ENCODE measurements around the gene METRN. TPM values are rescaled to one million over a fixed set of nuclear protein-coding genes. Genes with fewer than 3 reads are reported as not detected.

The METRN gene
- total and polyA plus RNA-seq, 2 experiments from 2014 or later = 21.6 to 98.1 TPM

DNA sequence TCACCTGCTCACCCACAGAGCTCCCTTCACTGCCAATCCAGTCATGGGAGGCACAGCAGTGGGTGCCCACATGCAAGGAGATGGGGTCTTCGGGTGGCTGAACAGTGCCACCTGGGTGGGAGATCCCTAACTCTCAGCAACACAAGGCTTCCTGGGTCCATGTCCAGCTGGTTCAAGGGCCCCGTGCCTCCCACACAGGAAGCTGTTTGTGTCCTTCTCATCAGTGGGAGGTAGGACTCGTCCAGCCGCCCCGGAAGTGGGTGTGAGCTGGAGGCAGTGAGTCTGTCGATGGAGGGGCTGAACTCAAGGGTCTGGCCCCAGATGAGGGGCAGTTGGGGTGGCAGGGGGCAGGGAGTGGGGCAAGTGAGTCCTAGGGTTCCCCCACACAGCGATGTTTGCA lies 10.9 kb upstream of the METRN start:
- Histone ChIP-seq H3K79me2 (ENCODE audit: insufficient read depth) (no peaks in the 10 kb centered on the region), H3F3A (ENCODE audit: insufficient read depth) (no peaks in the 10 kb centered on the region), H3K9me3 (ENCODE audit: low read depth) (no peaks in the 10 kb centered on the region), H2AFZ (no peak overlapping the region), H3K4me3 (no peak overlapping the region), H3K27ac (no peak overlapping the region), H3K36me3 (ENCODE audit: low read depth) (no peaks in the 10 kb centered on the region), H3K9ac (no peak overlapping the region), H3K4me2 (ENCODE audit: unreplicated experiment) (no peak overlapping the region), H3K27me3 (replicated peaks; ENCODE audit: insufficient read depth) (peaks cover 40% of the 10 kb centered on the region), H4K20me1 (ENCODE audit: insufficient read depth) (no peaks in the 10 kb centered on the region), H3K4me1 (ENCODE audit: insufficient read depth) (no peaks in the 10 kb centered on the region), H3K9me2 (ENCODE audit: insufficient read depth) (no peaks in the 10 kb centered on the region)
- TF ChIP-seq EZH2phosphoT487 (IDR thresholded peaks at IDR 0.05; ENCODE audit: insufficient read depth, low read depth) (no peak), EZH2 (IDR thresholded peaks at IDR 0.05; ENCODE audit: insufficient read depth, poor library complexity, severe bottlenecking) (no peak)
- in situ Hi-C loops (cut with MboI) = no loop called here
- DNase-seq = no peak
- 72 to 73% methylated on average over 6 to 7 of the region's 7 CpGs for WGBS, 2 experiments (ENCODE audit: low coverage in 1 of 2, low lambda C conversion rate in 2 of 2, missing lambda C conversion rate in 2 of 2)

DNA sequence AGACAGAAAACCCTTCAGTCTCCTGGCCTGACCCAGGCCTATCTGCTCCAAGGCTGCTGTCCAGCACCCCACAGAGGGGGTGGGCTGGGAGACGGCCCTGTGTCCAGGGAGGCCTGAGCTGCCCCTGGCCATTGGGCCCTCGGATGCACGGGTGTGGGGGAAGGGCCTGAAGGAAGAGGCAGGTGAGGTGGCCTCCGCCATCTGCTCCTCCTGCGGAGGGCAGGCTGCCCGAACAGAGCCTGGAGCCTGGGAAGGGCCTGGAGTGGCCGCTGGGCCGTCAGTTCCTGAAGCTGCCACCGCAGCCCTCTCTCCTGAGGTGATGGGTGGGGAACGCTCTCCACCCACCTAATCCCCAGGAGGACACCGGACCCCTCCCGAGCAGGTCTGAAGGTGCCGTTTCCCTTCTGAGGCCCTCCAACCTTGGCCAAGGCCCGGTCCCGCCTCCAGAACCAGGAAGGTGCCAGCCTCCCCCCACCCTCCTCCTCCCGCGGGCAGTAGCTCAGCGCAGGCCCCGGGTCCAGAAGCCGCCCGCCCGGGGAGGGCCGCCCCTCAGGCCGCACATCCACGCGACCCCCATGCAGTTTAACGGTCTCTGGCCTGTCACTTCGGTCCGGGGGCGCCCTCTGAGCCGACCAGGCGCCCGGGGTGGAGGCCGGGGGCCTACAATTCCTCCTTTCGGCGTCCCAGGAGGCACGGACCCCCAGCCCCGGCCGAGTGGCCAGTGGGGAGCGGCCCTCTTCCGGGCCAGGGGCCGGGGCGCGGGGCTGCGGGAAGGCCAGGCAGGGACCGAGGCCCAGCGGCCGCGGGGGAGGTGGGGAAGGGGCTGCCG lies 10.2 kb upstream of the METRN start:
- in situ Hi-C loops (cut with MboI) = no loop called here
- no peak for DNase-seq
- H3K27me3 ChIP-seq (replicated peaks; ENCODE audit: insufficient read depth) = peaks cover 40% of the 10 kb centered on the region
- no peak overlapping the region for H3K4me3 ChIP-seq
- H3K4me1 ChIP-seq (ENCODE audit: insufficient read depth) = peaks cover 2% of the 10 kb centered on the region; the same call in 1 of the 2 replicates
- no peaks in the 10 kb centered on the region for H3K79me2 ChIP-seq (ENCODE audit: insufficient read depth)
- no peaks in the 10 kb centered on the region for H3K36me3 ChIP-seq (ENCODE audit: low read depth)
- no peaks in the 10 kb centered on the region for H3K9me3 ChIP-seq (ENCODE audit: low read depth)
- WGBS, 2 experiments (ENCODE audit: low coverage in 1 of 2, low lambda C conversion rate in 2 of 2, missing lambda C conversion rate in 2 of 2) = 14 to 21% methylated on average over 28 to 35 of the region's 50 CpGs
- no peak overlapping the region for H3K9ac ChIP-seq
- no peak overlapping the region for H3K27ac ChIP-seq
- no peak for TF ChIP-seq EZH2phosphoT487 (IDR thresholded peaks at IDR 0.05; ENCODE audit: insufficient read depth, low read depth)
- peak; percentile 74 for TF ChIP-seq EZH2 (IDR thresholded peaks at IDR 0.05; ENCODE audit: insufficient read depth, poor library complexity, severe bottlenecking)
- H3F3A ChIP-seq (ENCODE audit: insufficient read depth) = no peaks in the 10 kb centered on the region
- no peak overlapping the region for H3K4me2 ChIP-seq (ENCODE audit: unreplicated experiment)
- no peaks in the 10 kb centered on the region for H4K20me1 ChIP-seq (ENCODE audit: insufficient read depth)
- H2AFZ ChIP-seq = no peak overlapping the region
- H3K9me2 ChIP-seq (ENCODE audit: insufficient read depth) = no peaks in the 10 kb centered on the region

DNA sequence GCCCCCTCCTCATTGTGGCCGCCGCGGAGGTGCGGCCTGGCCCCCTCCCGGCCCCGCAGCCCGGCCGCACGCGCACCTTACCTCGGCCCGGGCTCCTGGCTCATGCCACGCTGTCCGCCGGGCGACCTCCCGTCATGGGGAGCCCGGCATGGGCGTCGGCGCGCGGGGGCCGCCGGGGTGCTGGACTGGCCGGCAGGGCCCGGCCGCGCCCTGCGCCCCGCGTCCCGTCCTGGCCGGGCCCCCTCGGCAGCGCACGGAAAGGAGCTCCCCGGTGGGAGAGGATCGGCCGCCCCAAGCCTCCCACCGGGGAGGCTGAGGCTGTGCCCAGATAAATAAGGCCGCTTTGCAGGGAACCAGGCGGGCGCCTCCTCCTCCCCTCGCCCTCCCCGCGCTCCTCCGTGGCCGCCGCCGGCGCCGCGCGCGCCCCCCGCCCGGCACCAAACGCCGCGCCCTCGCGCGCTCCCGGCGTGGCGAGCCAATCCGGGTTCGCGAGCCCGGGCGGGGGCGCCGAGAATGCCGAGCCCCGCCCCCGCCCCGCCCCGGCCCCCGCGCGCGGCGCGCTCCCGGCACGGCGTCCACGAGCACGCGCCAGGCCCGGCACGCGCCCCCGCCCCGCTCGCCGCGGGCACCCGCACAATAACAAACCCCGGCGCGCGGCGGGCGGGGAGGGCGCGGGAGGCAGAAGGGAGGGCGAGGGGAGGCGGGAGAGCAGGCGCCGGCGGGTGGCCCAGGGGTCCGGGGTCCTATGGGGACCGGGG lies 9.3 kb upstream of the METRN start, which contains the start of gene FBXL16:
Gene FBXL16 (minus strand): TSS at position 371 of the 758 bp plus-strand sequence. CDS start 8,396 bp downstream, outside the sequence.
- H4K20me1 ChIP-seq (ENCODE audit: insufficient read depth) = no peaks in the 10 kb centered on the region
- H3K4me1 ChIP-seq (ENCODE audit: insufficient read depth) = peaks cover 5% of the 10 kb centered on the region; the same call in 1 of the 2 replicates
- H3F3A ChIP-seq (ENCODE audit: insufficient read depth) = no peaks in the 10 kb centered on the region
- no peaks in the 10 kb centered on the region for H3K9me3 ChIP-seq (ENCODE audit: low read depth)
- no peaks in the 10 kb centered on the region for H3K36me3 ChIP-seq (ENCODE audit: low read depth)
- no peak within 1 kb of the TSS for H3K4me2 ChIP-seq (ENCODE audit: unreplicated experiment)
- no peak for TF ChIP-seq EZH2phosphoT487 (IDR thresholded peaks at IDR 0.05; ENCODE audit: insufficient read depth, low read depth)
- TF ChIP-seq EZH2 (IDR thresholded peaks at IDR 0.05; ENCODE audit: insufficient read depth, poor library complexity, severe bottlenecking) = no peak
- no peak within 1 kb of the TSS for H3K9ac ChIP-seq
- no peak within 1 kb of the TSS for H2AFZ ChIP-seq
- H3K79me2 ChIP-seq (ENCODE audit: insufficient read depth) = no peaks in the 10 kb centered on the region
- 3 to 4% methylated on average over 11 to 83 of the region's 115 CpGs for WGBS, 2 experiments (ENCODE audit: low coverage in 1 of 2, low lambda C conversion rate in 2 of 2, missing lambda C conversion rate in 2 of 2)
- no peak within 1 kb of the TSS for H3K4me3 ChIP-seq
- no peak for DNase-seq
- no peak within 1 kb of the TSS for H3K27ac ChIP-seq
- in situ Hi-C loops (cut with MboI) = no loop called here
- peaks cover 47% of the 10 kb centered on the region for H3K27me3 ChIP-seq (replicated peaks; ENCODE audit: insufficient read depth)
- H3K9me2 ChIP-seq (ENCODE audit: insufficient read depth) = no peaks in the 10 kb centered on the region

DNA sequence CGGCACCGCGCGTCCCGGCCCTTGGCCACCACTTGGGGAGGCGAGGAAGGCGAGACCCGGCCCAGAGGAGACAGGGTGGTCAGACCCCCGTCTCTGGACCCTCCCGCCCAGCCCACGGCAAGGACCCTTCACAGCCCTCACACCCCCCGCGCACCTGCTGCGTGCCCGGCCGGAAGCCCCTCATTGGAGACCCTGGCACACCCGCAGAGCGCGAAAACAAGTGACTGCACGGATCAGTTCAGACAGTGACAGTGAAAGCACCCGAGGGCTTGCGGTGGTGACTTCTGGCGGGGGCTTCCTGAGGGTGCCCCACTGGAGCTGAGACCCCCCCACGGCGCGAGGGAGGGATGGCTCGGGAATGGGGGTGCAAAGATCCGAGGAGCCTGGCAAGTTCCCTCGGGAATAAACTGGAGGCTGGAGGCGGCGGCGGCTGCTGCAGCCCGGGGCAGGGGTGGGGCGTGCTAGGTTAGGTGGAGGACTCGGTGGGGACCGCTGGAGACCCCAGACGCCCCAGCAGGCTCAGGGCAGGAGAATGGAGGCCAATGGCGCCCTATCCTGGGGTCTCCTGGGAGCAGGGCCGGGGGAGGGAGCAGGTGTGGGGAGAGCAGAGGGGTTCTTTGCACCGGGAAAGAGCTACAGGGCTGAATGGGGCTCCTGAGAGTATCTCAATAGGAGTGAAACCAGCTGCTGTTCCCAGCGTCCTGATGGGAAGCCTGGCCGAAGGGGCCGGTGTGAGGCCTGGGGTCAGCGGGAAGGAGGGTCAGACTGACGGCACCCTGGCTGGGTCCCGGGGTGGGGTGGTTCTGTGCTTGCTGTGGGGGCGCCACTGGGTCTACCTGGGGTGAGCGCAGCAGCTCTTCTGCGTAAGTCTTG lies 8.5 kb upstream of the METRN start:
- Histone ChIP-seq H3F3A (ENCODE audit: insufficient read depth) (no peaks in the 10 kb centered on the region), H3K9ac (no peak overlapping the region), H3K4me1 (ENCODE audit: insufficient read depth) (peaks cover 5% of the 10 kb centered on the region; the same call in 1 of the 2 replicates), H3K27ac (no peak overlapping the region), H3K9me2 (ENCODE audit: insufficient read depth) (no peaks in the 10 kb centered on the region), H3K36me3 (ENCODE audit: low read depth) (no peaks in the 10 kb centered on the region), H3K4me2 (ENCODE audit: unreplicated experiment) (no peak overlapping the region), H4K20me1 (ENCODE audit: insufficient read depth) (no peaks in the 10 kb centered on the region), H3K9me3 (ENCODE audit: low read depth) (no peaks in the 10 kb centered on the region), H2AFZ (no peak overlapping the region), H3K79me2 (ENCODE audit: insufficient read depth) (no peaks in the 10 kb centered on the region), H3K27me3 (replicated peaks; ENCODE audit: insufficient read depth) (peaks cover 45% of the 10 kb centered on the region), H3K4me3 (no peak overlapping the region)
- in situ Hi-C loops (cut with MboI) = no loop called here
- DNase-seq = no peak
- WGBS, 2 experiments (ENCODE audit: low coverage in 1 of 2, low lambda C conversion rate in 2 of 2, missing lambda C conversion rate in 2 of 2) = 5 to 6% methylated on average over 29 to 47 of the region's 49 CpGs
- TF ChIP-seq EZH2 (IDR thresholded peaks at IDR 0.05; ENCODE audit: insufficient read depth, poor library complexity, severe bottlenecking) = peak; percentile 79
- no peak for TF ChIP-seq EZH2phosphoT487 (IDR thresholded peaks at IDR 0.05; ENCODE audit: insufficient read depth, low read depth)
